Activated CD8-positive, alpha-beta T cell treated with anti-CD3 and anti-CD28 coated beads for 36 hours (primary cell): ENCODE data around the gene TTYH2. TPM values are rescaled to one million over a fixed set of nuclear protein-coding genes. Genes with fewer than 3 reads are reported as not detected.

Experiments
- ATAC-seq: fragments of 200-7000 bp; cut with Tn5 transposase; one replicate; pipeline ENCODE4 v1.10.0; 2021; ENCODE audit warnings: mild to moderate bottlenecking, moderate library complexity
- CTCF ChIA-PET: fragments of 350-600 bp; sonication (Branson Sonifier 250); formaldehyde crosslinking; loops from one replicate; lab custom pipeline; 2021; ENCODE audit warnings: antibody characterized with exemption; lab: Charles Lee
- POLR2A ChIA-PET: fragments of 350-600 bp; sonication (Branson Sonifier 250); formaldehyde crosslinking; loops from one replicate; lab custom pipeline; 2021; ENCODE audit warnings: antibody characterized with exemption; lab: Charles Lee
- DNase-seq: peaks from one replicate; pipeline ENCODE4 v3.0.0-alpha.2; 2020
- H3K27ac Mint-ChIP-seq: one replicate; pipeline ENCODE4 v1.8.0; 2021; ENCODE audit warnings: mild to moderate bottlenecking, mixed read lengths
- H3K27me3 Mint-ChIP-seq: one replicate; pipeline ENCODE4 v1.8.0; 2021; ENCODE audit warnings: mixed read lengths
- H3K36me3 Mint-ChIP-seq: one replicate; pipeline ENCODE4 v1.8.0; 2021; ENCODE audit warnings: low read depth, mixed read lengths
- H3K4me1 Mint-ChIP-seq: one replicate; pipeline ENCODE4 v1.8.0; 2021; ENCODE audit warnings: low read depth, mixed read lengths
- H3K4me3 Mint-ChIP-seq: one replicate; pipeline ENCODE4 v1.8.0; 2021; ENCODE audit warnings: mild to moderate bottlenecking, moderate library complexity, mixed read lengths
- H3K9me3 Mint-ChIP-seq: one replicate; pipeline ENCODE4 v1.8.0; 2021; ENCODE audit warnings: mixed read lengths
- CTCF ChIP-seq: fragments of 200-600 bp; IDR thresholded peaks from one replicate; pipeline ENCODE4 v1.8.0; 2022; ENCODE audit warnings: antibody characterized with exemption, mild to moderate bottlenecking
- intact Hi-C: fragments of 100-400 bp; cut with micrococcal nuclease; formaldehyde crosslinking; loops from one replicate; pipeline ENCODE4 v1.10.0; 2022
- total RNA-seq, 2 experiments: library from RNA; stranded (reverse); gene quantifications; one replicate each; pipeline ENCODE4 v1.2.3, GENCODE V29; 2021

Gene TTYH2
- total RNA-seq, 2 experiments from 2014 or later: 3.4 to 4.9 TPM

GRCh38 chr17:74224959-74225725, 11.8 kb downstream of the TTYH2 start:
- Mint-ChIP-seq H3K27ac (no peak overlapping the region), H3K27me3 (no peaks in the 10 kb centered on the region), H3K36me3 (peaks cover 2% of the 10 kb centered on the region), H3K4me3 (no peak overlapping the region), H3K4me1 (no peaks in the 10 kb centered on the region), H3K9me3 (no peaks in the 10 kb centered on the region)
- intact Hi-C loops: no loop called here
- no peak for DNase-seq
- CTCF ChIA-PET: no interaction called here
- POLR2A ChIA-PET: interaction anchor here (1.0 kb wide), 1 partner anchor 20 kb away, joined by 3 read pairs; no protein-coding TSS in a partner anchor
- no peak for TF ChIP-seq CTCF
- ATAC-seq: no peak

GRCh38 chr17:74226252-74226651, 12.9 kb downstream of the TTYH2 start:
- Mint-ChIP-seq H3K27me3 (no peaks in the 10 kb centered on the region), H3K4me1 (no peaks in the 10 kb centered on the region), H3K9me3 (no peaks in the 10 kb centered on the region), H3K36me3 (peaks cover 2% of the 10 kb centered on the region), H3K27ac (no peak overlapping the region), H3K4me3 (no peak overlapping the region)
- DNase-seq (no peak), ATAC-seq (no peak)
- CTCF ChIA-PET: no interaction called here
- no peak for TF ChIP-seq CTCF
- intact Hi-C loops: no loop called here
- POLR2A ChIA-PET: interaction anchor here (1.0 kb wide), 1 partner anchor 22 kb away, joined by 3 read pairs; no protein-coding TSS in a partner anchor

GRCh38 chr17:74227271-74228080, 14.1 kb downstream of the TTYH2 start:
- no peak for DNase-seq
- no peaks in the 10 kb centered on the region for H3K9me3 Mint-ChIP-seq
- TF ChIP-seq CTCF: no peak
- no peak overlapping the region for H3K4me3 Mint-ChIP-seq
- H3K27me3 Mint-ChIP-seq: no peaks in the 10 kb centered on the region
- H3K4me1 Mint-ChIP-seq: no peaks in the 10 kb centered on the region
- CTCF ChIA-PET: no interaction called here
- H3K27ac Mint-ChIP-seq: no peak overlapping the region
- H3K36me3 Mint-ChIP-seq: peaks cover 2% of the 10 kb centered on the region
- POLR2A ChIA-PET: no interaction called here
- ATAC-seq: no peak
- intact Hi-C loops: no loop called here

GRCh38 chr17:74228306-74228978, 15.1 kb downstream of the TTYH2 start:
- DNase-seq (no peak), ATAC-seq (no peak)
- CTCF ChIA-PET: no interaction called here
- Mint-ChIP-seq H3K27me3 (no peaks in the 10 kb centered on the region), H3K36me3 (peaks cover 2% of the 10 kb centered on the region), H3K27ac (no peak overlapping the region), H3K9me3 (no peaks in the 10 kb centered on the region), H3K4me3 (no peak overlapping the region), H3K4me1 (no peaks in the 10 kb centered on the region)
- POLR2A ChIA-PET: no interaction called here
- intact Hi-C loops: no loop called here
- no peak for TF ChIP-seq CTCF
